Measurements from ENCODE around the gene LCN12. TPM values are rescaled to one million over a fixed set of nuclear protein-coding genes. Genes with fewer than 3 reads are reported as not detected.

The LCN12 gene
- polyA plus RNA-seq, 1 donor (not counting 4 experiments of a cell fraction or from before 2014, with no cell fraction given) = not detected

DNA sequence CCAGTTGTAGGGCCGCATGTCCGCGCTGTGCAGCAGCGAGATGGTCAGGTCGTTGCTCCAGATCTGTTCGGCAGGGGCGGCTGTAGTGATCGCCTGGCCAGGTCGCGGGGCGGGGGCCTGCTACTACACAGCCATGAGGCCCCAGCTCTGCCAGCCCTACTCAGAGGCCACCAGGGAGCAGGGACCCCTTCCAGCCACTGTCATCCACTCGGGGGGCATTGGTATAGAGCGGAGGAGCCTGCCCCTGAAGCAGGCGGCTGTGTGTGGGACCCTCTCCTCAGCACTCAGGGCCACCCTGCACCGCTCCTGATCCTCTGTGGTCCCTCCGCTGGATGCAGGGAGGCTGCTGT, 9.2 kb upstream of the LCN12 start:
- peaks cover 15 to 27% of the 10 kb centered on the region in 2 experiments for H3K36me3 ChIP-seq (ENCODE audit: control insufficient read depth in 2 of 2, extremely low read depth in 1 of 2, insufficient read depth in 2 of 2, low read length in 2 of 2)
- DNase-seq (ENCODE audit: low read depth, low spot score) = no peak
- peaks cover 31% of the 10 kb centered on the region for H3K79me2 ChIP-seq (ENCODE audit: control insufficient read depth, insufficient read depth, low read length)
- H4K20me1 ChIP-seq (ENCODE audit: control insufficient read depth, extremely low read depth, insufficient read depth, low read length) = no peaks in the 10 kb centered on the region
- H3K9me3 ChIP-seq (ENCODE audit: control insufficient read depth, low read depth, low read length) = no peaks in the 10 kb centered on the region
- TF ChIP-seq CTCF (optimal IDR thresholded peaks at IDR 0.05 in 1 of 3, IDR thresholded peaks at IDR 0.05 in 1 of 3, conservative IDR thresholded peaks at IDR 0.05 in 1 of 3; ENCODE audit: extremely low read depth in 1 of 3, insufficient read depth in 2 of 3, low read length in 3 of 3) (no peak), EZH2 (IDR thresholded peaks at IDR 0.05; ENCODE audit: low read length) (no peak)
- H3K9me1 ChIP-seq (ENCODE audit: control insufficient read depth, extremely low read depth, insufficient read depth, low read length) = no peaks in the 10 kb centered on the region
- dilution Hi-C loops (cut with MboI; ENCODE audit: extremely low pct_ligation_motif_present, low sequenced_read_pairs) = loop anchor here (25.0 kb wide), 1 partner anchor 131 kb away; the partner anchor contains the start of gene RABL6
- no peaks in the 10 kb centered on the region for H3K27me3 ChIP-seq (ENCODE audit: control insufficient read depth, extremely low read depth, insufficient read depth, low read length)
- peak overlapping the region; percentile 83 for H3K4me2 ChIP-seq (ENCODE audit: control insufficient read depth, extremely low read depth, insufficient read depth, low read depth, low read length)
- H3K27ac ChIP-seq (ENCODE audit: control insufficient read depth, insufficient read depth, low read length) = no peak overlapping the region
- no peak for FAIRE-seq
- H2AFZ ChIP-seq (ENCODE audit: control insufficient read depth, low read length) = no peak overlapping the region
- peaks cover 8% of the 10 kb centered on the region for H3K4me1 ChIP-seq (ENCODE audit: control insufficient read depth, extremely low read depth, insufficient read depth, low read length)
- no peak overlapping the region for H3K9ac ChIP-seq (ENCODE audit: control insufficient read depth, extremely low read depth, insufficient read depth, low read length)
- H3K4me3 ChIP-seq (ENCODE audit: control insufficient read depth in 2 of 3, extremely low read depth in 1 of 3, insufficient read depth in 2 of 3, low read depth in 1 of 3, low read length in 3 of 3) = peak overlapping the region in 2 of 3 experiments; percentile 73 to 87

- H3K4me3 ChIP-seq (ENCODE audit: control insufficient read depth in 2 of 3, extremely low read depth in 1 of 3, insufficient read depth in 2 of 3, low read depth in 1 of 3, low read length in 3 of 3) = peak overlapping the region; percentile 73 to 87 (median 85)
- H2AFZ ChIP-seq (ENCODE audit: control insufficient read depth, low read length) = no peak overlapping the region
- no peaks in the 10 kb centered on the region for H3K9me1 ChIP-seq (ENCODE audit: control insufficient read depth, extremely low read depth, insufficient read depth, low read length)
- peak overlapping the region; percentile 83 for H3K4me2 ChIP-seq (ENCODE audit: control insufficient read depth, extremely low read depth, insufficient read depth, low read depth, low read length)
- peaks cover 31% of the 10 kb centered on the region for H3K79me2 ChIP-seq (ENCODE audit: control insufficient read depth, insufficient read depth, low read length)
- H3K4me1 ChIP-seq (ENCODE audit: control insufficient read depth, extremely low read depth, insufficient read depth, low read length) = peaks cover 14% of the 10 kb centered on the region
- no peaks in the 10 kb centered on the region for H4K20me1 ChIP-seq (ENCODE audit: control insufficient read depth, extremely low read depth, insufficient read depth, low read length)
- TF ChIP-seq EZH2 (IDR thresholded peaks at IDR 0.05; ENCODE audit: low read length) = no peak
- peak overlapping the region; percentile 80 for H3K9ac ChIP-seq (ENCODE audit: control insufficient read depth, extremely low read depth, insufficient read depth, low read length)
- peaks cover 15 to 27% of the 10 kb centered on the region in 2 experiments for H3K36me3 ChIP-seq (ENCODE audit: control insufficient read depth in 2 of 2, extremely low read depth in 1 of 2, insufficient read depth in 2 of 2, low read length in 2 of 2)
- dilution Hi-C loops (cut with MboI; ENCODE audit: extremely low pct_ligation_motif_present, low sequenced_read_pairs) = loop anchor here (25.0 kb wide), 1 partner anchor 131 kb away; the partner anchor contains the start of gene RABL6
- H3K27ac ChIP-seq (ENCODE audit: control insufficient read depth, insufficient read depth, low read length) = peak overlapping the region; percentile 67
- H3K9me3 ChIP-seq (ENCODE audit: control insufficient read depth, low read depth, low read length) = no peaks in the 10 kb centered on the region
- no peaks in the 10 kb centered on the region for H3K27me3 ChIP-seq (ENCODE audit: control insufficient read depth, extremely low read depth, insufficient read depth, low read length)
- DNase-seq (ENCODE audit: low read depth, low spot score) (no peak), FAIRE-seq (no peak)
Observed at GRCh38 chr9:136943291-136944211, 8.5 kb upstream of the LCN12 start.
